ENCODE results near the gene MYH11. TPM values are rescaled to one million over a fixed set of nuclear protein-coding genes. Genes with fewer than 3 reads are reported as not detected.
"Not testable (repeated sequence)": the region's sequence is repeated elsewhere in the genome, so short reads cannot be mapped to it uniquely, and the experiment has no call there.

MYH11 gene
- total RNA-seq, 1 experiment from 2014 or later, result under 0.01 TPM

DNA sequence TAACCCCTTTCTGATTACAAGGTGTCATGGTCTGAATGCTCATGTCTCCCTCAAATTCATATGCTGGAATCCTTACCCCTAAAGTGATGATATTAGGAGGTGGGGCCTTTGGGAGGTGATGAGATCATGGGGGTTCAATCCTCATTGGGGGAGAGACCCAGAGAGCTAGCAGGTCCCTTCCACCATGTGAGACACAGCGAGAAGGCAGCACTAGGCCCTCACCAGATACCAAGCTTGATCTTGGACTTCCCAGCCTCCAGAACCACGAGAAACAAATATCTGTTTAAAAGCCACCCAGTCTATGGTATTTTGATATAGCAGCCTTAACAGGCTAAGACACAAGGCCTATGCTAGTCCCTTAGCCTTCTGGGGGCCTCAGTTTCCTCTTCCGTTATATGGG, 45.9 kb downstream of the MYH11 start:
- DNase-seq (ENCODE audit: low read depth), result no peak

DNA sequence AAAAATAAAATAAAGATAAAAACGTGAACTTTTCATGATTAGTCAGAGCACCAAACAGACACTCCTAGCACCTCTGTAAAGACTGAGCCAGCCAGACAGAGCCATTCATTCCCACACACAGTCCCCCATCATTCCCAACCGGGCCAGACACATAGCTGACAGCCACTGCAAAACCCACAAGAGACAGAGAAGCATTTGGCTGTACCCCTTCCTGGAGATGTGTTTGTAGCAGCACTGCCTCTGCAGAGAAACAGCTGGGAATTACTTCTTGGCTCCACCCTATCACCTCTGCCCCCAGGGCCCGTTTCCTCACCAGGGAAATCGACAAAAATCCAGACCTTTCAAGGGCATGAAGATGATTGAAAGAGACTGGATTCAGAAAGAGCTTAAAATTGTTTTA, 46.4 kb downstream of the MYH11 start:
- DNase-seq (ENCODE audit: low read depth), result no peak

DNA sequence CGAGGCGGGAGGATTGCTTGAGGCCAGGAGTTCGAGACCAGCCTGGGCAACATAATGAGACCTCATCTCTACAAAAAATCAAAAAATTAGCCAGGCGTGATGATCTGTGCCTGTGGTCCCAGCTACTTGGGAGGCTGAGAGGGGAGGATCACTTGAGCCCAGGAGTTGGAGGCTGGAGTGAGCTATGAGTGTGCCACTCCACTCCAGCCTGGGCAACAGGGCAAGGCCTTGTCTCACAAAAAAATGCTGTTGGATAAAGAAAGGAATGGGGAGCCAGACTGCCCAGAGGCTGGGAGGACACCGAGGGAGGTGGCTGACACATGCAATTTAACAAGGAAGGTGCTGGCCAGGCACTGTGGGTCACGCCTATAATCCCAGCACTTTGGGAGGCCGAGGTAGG, 47.5 kb downstream of the MYH11 start:
- DNase-seq (ENCODE audit: low read depth), result not testable (repeated sequence)

DNA sequence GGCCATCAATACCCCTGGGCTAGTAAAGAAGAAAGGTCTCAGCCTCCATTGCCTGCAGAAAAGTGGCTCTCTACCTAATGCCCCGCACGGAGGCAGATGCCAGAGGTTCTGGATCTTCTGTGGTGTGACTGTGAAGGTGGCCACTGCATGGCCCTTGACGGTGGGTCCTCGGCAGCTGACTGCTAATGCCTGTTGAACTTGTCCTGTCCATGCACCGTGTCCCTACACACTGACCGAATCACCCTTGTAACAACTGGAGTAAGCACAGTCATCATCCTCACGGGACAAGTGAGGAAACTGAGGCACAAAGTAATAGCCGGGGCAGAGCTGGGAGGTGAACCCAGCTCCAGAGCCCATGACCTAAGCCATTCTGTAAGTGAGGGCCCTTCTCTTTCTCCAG, 48.8 kb downstream of the MYH11 start:
- no peak for DNase-seq (ENCODE audit: low read depth)

DNA sequence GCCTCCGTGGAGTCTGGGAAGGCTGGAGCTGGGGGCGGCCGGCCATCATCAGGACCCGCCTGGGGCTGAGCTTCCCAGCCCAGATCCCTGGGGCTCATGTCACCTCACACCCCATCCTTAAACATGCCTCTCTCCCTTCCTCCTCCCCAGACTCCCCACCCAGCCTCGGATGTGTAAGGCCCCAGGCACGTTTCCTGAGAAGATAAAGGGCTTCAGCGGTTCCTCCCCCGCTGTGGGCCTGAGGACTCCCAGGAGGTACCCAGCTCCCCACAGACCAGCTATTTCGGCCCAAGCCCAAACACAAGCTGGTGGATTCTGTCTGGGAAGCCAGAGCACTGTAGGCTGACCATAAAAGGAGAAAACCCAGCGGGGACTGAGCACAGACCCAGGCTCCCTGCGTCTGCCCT, 49.2 kb downstream of the MYH11 start:
- DNase-seq (ENCODE audit: low read depth), result peak; percentile 10

DNA sequence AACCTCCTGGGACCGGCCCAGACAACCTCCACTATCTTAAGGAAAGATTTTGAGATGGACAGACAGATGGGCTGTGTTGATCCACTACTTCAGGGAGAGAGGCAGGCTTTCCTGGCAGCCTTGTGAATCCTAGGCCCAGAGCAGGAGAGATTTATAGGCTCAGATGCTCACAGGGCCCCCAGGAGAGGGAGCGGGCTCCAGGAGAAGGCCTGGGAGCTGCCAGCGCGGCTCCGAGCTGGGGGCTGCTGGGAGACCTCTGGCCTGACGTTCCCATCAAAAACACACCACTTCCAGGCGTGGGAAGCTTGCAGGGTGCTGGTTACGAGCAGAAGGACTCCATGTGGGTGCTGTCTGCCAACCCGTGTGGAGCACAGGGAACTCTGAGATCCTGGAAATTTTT, 53.2 kb downstream of the MYH11 start:
- DNase-seq (ENCODE audit: low read depth), result no peak

DNA sequence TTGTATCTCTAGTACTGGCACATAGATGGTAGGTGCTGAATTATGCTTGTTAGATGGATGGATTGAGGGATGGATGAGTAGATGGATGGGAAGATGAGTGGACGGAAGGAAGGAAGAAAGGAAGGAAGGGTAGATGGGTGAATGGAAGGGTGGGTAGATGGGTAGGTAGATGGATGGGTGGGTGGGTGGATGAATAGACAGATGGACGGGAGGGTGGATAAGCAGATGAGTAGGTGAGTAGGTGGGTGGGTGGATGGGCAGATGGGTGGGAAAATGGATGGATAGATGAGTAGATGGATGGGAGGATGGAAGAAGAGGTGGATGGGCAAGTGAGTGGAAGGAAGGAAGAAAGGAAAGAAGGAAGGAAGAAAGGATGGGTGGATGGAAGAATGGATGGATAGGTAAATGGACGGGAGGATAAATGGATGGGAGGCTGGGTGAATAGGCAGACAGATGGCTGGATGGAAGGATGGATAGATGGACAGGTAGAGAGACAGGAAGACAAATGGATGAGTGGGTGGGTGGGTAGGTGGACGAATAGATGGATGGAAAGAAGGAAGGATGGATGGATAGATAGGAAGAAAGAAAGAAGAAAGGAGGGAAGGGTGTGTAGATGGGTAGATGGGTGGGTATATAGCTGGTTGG, 56.9 kb downstream of the MYH11 start:
- no peak for DNase-seq (ENCODE audit: low read depth)

DNA sequence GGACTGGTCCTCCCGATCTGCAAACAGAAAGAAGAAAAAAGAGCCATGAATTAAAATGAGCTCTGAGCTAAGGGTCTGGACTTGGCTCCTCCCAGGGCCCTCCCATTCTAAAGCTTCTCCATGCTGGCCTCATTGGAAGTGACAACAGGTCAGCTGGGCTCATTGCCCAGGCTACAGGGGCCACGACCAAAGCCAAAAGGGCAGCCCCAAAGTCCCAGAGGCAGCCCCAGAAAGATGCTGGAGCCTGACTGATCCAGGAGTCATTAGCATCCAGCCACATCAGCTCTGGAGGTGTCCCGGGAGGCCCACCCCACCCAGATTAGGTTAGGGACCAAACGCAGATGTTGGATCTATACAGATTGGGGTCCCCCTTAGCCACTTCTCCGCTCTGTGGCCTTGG, 58.2 kb downstream of the MYH11 start:
- no peak for DNase-seq (ENCODE audit: low read depth)

DNA sequence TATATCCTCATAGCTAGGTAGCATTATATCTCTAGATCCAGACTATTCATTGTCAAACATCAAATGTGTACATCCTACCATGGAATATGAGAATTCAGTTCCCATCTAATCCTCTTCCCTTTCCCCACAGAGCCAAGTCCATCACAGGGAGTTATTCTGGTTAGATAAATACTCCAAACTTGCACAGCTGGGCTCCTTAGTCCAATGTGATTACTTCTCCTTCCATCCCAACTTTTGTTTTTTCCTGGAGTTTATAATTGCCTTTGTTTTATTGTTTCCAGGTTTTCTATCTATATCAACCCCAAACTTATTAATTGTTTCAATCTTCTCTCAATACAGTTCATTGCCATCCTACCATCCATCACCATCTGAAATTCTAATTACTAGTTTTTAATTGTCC, 59.9 kb downstream of the MYH11 start:
- no peak for DNase-seq (ENCODE audit: low read depth)

DNA sequence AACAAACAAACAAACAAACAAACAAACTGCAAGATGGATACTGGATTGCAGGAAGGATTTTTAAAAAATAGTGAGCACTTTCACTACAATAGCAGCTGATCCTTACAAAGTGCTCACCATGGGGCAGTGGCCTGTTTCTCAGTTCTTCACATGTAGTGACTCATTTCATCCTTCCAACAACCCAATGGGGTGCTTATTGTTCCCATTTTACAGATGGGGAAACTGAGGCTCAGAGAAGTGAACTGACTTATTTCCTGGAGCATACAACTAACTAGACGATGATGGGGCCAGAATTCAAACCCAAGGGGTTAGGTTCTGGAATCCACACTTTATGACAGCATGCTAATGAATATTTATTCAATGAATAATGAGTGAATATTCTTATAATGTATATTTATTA, 61.2 kb downstream of the MYH11 start:
- no peak for DNase-seq (ENCODE audit: low read depth)

DNA sequence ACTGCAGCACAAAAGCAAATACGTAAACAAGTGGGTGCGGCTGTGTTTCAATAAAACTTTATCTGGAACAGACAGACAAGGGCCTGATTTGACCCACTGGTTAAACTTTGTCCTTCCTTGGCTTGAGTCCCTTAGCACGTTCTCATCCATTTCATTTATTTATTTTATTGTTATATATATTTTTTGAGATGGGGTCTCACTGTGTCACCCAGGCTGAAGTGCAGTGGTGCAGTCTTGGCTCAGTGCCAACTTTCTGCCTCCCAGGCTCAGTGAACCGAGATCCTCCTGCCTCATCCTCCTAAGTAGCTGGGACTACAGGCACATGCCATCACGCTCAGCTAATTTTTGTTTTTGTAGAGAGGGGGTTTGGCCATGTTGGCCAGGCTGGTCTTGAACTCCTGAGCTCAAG, 64.3 kb downstream of the MYH11 start:
- DNase-seq (ENCODE audit: low read depth), result no peak

DNA sequence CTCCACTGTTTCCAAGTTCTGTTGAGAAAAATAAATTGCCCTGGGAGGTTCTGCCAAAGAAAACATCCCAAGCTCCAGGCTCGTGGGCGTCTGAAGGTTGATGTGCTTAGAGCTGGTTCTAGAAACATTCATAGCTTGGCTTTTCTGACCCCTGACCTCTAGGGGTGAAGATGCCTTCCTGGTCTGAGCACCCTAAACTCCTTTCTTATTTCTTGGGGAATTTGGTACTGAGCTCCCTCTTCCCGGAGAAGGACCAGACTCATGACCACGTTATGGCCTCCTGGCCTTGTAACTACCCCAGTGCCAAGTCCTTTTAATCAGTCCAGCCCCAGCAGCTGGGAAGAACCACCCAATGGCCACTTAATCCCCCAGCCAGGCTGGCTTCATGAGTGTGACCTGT, 66.4 kb downstream of the MYH11 start:
- DNase-seq (ENCODE audit: low read depth), result no peak

DNA sequence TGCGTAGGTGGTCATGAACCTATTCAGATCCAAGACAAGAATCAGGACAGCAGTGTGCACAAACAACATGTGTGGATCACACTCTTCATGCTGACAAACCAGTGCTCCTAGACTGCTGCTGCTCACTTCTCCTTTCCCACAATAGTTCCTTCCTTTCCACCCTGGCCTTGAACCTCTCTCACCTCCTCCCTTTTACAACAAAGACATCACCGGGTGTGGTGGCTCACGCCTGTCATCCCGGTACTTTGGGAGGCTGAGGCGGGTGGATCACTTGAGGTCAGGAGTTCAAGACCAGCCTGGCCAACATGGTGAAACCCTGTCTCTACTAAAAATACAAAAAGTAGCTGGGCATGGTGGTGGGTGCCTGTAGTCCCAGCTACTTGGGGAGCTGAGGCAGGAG, 67.0 kb downstream of the MYH11 start:
- not testable (repeated sequence) for DNase-seq (ENCODE audit: low read depth)

DNA sequence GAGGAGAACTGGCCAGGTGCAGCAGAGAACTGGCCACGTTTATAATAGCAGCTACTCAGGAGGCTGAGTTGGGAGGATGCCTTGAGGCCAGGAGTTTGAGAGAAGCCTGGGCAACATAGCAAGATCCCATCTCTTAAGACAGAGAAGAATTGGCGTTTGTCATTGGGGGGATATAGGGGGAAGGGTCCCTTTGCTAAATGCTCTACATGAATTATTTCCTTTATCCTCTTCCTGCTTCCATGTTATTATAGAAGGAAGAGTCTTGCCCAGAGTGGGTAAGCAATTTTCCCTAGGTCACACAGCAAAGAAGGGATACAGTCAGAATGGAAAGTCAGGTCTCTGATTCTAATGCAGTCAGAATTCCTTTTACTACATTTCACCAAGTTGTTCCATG, 68.0 kb downstream of the MYH11 start:
- DNase-seq (ENCODE audit: low read depth), result no peak

DNA sequence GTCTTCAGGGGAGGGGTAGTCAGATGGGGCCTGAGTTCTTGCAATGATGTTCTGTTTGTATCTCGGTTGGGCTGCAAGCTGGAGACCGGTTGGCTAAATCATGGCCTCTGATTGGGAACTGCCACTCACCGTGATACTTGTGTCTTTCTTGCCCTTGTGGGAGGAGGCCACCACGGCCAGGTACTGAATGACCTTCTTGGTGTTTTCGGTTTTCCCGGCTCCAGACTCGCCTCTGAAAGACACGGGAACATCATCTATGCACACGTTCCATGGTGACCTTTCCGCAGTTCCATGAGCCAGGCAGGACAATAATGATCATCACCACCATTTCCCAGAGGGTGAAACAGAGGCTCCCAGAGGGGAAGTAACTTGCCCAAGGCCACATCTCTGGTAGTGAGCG, 70.3 kb downstream of the MYH11 start:
- no peak for DNase-seq (ENCODE audit: low read depth)

DNA sequence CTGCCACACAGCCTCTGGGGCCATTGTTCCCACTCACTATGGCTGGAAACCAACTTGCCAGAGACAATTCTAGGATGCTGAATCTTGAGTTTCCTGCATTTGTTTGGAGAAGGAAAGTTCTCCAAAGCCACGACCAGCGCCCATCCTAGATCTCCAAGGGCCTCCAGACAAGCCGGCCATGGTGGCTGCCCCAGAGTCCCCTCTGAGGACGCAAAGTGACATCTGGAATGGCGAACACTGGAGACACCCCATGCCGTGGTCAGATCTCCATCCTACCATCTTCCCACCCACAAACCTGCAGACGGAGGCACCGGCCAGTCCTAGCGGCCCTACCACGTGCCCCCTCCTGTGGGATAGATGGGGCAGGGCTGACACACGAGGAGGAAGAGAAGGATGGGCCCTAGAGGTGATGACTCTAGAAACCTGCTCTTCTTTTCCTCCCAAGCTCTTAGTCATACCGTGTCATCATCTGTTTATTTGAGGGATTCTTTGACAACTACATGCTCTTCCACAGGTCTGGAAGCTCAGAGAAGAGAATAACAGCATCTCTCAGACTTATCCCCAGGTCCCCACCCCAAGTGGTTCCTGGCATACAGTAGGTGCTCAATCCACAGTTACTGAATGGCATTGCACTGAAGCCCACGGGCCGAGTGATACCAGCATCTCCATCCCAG, 71.3 kb downstream of the MYH11 start:
- no peak for DNase-seq (ENCODE audit: low read depth)

DNA sequence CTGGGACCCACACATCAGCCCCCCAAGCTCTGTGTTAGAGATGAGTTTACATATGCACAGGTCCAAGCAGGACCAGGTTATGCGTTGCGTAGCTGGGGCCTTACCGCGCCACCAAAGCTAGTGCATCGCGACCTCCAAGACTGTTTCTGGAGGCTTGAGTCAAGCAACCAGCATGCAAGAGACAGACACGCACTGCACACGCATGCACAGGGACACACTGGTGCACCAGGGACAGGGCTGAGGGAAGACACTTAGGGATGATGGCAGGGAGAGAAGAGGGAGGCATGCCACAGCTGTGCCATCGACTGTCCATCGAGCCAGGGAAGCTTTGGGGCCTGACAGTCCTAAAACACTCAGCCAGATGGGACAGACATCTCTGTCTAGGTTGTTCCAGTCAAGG, 72.8 kb downstream of the MYH11 start:
- DNase-seq (ENCODE audit: low read depth), result no peak

DNA sequence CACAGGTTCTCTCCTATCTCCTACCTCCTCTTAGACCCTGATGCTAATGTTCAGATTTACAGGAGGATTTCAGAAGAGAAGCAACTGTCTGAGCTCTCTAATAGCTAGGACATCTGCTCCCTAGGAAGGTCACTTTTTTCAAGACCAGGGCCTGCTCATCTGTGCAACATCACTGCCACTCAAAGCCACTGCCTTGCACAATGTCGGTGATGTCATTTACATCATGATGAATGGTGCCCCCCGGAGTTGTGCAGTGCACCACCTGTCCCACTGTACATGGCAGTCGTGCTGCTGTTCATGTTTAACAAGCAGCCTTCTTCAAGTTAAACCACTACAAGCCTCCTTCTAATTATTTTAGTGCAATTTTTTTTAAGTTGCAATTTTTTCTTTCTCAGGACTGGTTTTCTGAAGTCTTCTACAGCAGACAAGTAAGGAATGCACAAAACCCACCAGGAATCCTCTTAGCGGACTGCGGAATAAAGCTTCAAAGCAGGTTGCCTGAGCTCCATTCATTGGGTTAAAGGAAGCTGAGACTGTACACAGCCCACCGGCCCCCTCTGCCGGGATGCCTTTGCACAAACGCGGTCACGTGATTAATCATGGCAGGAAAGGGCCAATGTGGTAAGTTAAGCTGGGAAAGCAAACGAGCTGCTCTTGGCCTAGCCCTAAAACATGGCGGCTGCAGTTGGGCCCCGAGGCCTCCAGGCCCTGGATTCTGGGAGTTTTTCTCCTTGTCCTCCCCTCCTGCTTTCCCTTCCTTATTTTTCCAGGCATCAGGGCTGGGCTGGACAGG, 74.1 kb downstream of the MYH11 start:
- DNase-seq (ENCODE audit: low read depth), result peak; percentile 33

DNA sequence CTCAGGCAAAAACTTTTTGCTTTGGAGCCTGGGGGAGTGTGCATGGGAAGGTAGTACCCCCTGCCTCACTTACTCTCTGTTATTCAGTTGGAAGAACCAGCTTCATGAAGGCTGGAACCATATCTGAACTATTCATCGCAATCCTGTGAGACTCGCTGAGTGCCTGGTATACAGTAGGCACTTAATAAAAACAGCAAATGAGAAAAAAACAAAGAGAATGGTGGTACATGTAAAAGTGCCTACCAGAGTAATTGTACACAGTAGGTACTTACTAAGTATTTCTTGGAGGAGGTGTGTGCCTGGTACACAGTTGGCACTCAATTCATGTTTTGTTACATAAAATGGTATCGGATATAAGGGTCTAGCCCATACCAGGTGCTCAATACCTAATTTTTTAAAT, 75.2 kb downstream of the MYH11 start:
- no peak for DNase-seq (ENCODE audit: low read depth)

DNA sequence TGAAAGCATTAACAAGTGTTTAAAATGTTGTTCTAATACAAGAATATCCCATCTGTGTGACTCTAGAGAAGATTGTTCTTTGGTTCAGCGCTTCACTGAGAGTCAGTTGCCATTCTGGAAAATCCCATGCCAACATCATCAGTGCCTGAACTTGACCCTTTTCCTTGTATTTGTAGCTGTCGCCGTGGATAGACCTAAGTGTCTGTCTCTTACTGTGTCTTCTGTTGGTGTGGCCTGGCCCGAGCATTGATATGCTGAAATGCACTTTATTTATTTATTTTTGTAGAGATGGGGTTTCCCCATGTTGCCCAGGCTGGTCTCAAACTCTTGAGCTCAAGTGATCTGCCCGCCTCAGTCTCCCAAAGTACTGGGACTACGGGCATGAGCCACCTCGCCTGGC, 76.0 kb downstream of the MYH11 start:
- no peak for DNase-seq (ENCODE audit: low read depth)

DNA sequence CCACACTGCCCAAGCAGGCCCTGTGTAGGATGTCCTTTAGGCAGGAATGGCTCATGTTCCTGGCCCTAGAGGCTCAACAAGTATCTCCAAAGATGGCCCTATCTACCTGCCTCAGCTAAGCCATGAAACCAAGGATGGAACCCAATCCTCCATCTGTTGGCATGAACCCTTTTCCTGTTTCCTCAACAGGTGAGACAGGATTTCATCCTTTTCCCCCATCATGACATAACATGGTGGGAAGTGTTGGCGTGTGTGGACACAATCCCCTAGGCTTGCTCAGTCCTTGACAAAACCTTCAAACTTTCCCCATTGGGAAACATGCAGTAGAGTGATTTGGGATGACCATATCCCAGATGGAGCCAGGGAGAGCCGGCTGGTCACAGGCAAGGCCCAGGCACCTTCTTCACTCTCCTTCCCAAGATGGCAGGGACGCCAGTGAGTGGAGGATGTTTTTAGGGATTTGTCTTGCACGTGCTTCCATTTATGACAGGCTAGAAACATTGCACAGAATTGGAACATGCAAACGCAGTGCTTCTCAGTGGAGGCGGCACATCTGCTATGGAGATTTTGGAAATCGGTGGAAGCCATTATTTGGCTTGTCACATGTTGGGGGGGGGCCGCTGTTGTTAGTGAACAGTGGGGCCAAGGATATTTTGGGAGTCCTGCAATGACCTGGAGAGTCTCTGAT, 77.0 kb downstream of the MYH11 start:
- DNase-seq (ENCODE audit: low read depth), result no peak

DNA sequence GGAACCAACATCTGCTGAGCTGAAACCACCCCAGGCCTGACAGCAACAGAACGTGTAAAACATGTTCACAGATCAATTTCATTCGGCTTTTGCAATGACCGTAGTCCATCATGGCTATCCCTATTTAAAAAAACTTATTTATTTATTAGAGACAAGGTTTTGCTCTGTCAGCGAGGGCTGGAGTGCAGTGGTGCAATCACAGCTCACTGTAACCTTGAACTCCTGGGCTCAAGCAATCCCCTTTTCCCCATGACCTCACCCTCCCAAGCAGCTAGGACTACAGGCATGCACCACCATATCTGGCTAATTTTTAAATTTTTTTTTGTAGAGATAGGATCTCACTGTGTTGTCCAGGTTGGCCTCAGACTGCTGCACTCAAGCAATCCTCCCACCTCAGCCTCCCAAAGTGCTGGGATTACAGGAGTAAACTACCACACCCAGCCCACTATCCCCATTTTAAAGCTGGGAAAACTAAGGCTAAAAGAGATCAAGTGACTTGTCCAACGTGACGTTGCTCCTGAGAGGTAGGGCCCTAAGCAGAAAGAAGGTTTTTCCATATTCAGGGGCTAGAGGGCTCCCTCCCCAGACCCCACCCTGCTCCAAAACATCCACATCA, 77.7 kb downstream of the MYH11 start:
- DNase-seq (ENCODE audit: low read depth), result no peak

Measured in Daoy (cell line).